ENCODE measurements around the gene SGK2. TPM values are rescaled to one million over a fixed set of nuclear protein-coding genes. Genes with fewer than 3 reads are reported as not detected.

SGK2 gene
- total and polyA plus RNA-seq, 2 donors (not counting 1 experiment from before 2014, with no cell fraction given), result 1.5 to 1.7 TPM

DNA sequence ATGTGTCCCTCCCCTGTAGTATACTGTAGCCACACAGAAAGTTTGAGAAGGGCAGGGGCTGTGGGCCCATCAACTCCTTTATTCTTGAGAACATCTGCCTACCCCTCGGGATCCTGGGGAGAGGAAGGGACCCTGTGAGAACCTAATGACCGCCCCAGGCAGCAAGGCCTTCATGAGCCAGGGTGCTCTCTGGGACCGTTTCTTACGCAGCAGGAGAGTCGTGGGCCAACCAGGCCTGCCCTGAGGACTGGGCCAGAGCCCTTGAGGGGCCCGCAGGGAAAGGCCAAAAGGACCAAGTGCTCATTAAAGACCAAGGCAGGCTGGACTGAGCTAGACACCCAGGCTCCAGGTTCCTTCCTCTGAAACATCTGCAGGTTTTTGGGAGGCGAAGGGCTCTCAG lies 5.2 kb downstream of the SGK2 start:
- ChIA-PET POLR2A (no interaction called here), CTCF (interaction anchor here (0.9 to 2.0 kb wide), 5 partner anchors 117 to 130 kb away, joined by 3 to 14 read pairs (median 4); no protein-coding TSS in a partner anchor)
- Histone ChIP-seq H3K9me3 (ENCODE audit: control extremely low read depth in 1 of 3, control insufficient read depth in 2 of 3, insufficient read depth in 1 of 3, low read length in 2 of 3) (no peaks in the 10 kb centered on the region), H3K4me3 (ENCODE audit: control extremely low read depth in 1 of 5, extremely low read depth in 1 of 5, insufficient read depth in 1 of 5, low read depth in 2 of 5, low read length in 4 of 5) (no peak overlapping the region), H3K36me3 (replicated peaks in 1 of 2; ENCODE audit: control extremely low read depth in 1 of 2, control insufficient read depth in 1 of 2, extremely low read depth in 1 of 2, insufficient read depth in 2 of 2, low read length in 1 of 2) (no peaks in the 10 kb centered on the region), H4K20me1 (ENCODE audit: control insufficient read depth, insufficient read depth, low read length, poor library complexity, severe bottlenecking) (no peaks in the 10 kb centered on the region), H3K9ac (ENCODE audit: low read length) (no peak overlapping the region), H2AFZ (ENCODE audit: insufficient read depth, low read depth, low read length, poor library complexity, severe bottlenecking) (no peak overlapping the region), H3K4me1 (ENCODE audit: control insufficient read depth in 2 of 2, insufficient read depth in 2 of 2, low read length in 2 of 2) (no peaks in the 10 kb centered on the region), H3K27ac (ENCODE audit: low read length in 2 of 2) (no peak overlapping the region), H3K79me2 (ENCODE audit: control insufficient read depth, insufficient read depth, low read length) (no peaks in the 10 kb centered on the region), H3K4me2 (replicated peaks; ENCODE audit: low read depth, low read length, poor library complexity, severe bottlenecking) (no peak overlapping the region), H3K27me3 (replicated peaks in 1 of 4; ENCODE audit: control extremely low read depth in 1 of 4, control insufficient read depth in 3 of 4, insufficient read depth in 4 of 4, low read length in 3 of 4) (no peaks in the 10 kb centered on the region)
- Mint-ChIP-seq H3K4me1 (no peaks in the 10 kb centered on the region), H3K27ac (no peak overlapping the region), H3K9me3 (ENCODE audit: insufficient read depth) (no peaks in the 10 kb centered on the region), H3K27me3 (no peaks in the 10 kb centered on the region), H3K4me3 (no peak overlapping the region)
- TF ChIP-seq, protein P1, sequence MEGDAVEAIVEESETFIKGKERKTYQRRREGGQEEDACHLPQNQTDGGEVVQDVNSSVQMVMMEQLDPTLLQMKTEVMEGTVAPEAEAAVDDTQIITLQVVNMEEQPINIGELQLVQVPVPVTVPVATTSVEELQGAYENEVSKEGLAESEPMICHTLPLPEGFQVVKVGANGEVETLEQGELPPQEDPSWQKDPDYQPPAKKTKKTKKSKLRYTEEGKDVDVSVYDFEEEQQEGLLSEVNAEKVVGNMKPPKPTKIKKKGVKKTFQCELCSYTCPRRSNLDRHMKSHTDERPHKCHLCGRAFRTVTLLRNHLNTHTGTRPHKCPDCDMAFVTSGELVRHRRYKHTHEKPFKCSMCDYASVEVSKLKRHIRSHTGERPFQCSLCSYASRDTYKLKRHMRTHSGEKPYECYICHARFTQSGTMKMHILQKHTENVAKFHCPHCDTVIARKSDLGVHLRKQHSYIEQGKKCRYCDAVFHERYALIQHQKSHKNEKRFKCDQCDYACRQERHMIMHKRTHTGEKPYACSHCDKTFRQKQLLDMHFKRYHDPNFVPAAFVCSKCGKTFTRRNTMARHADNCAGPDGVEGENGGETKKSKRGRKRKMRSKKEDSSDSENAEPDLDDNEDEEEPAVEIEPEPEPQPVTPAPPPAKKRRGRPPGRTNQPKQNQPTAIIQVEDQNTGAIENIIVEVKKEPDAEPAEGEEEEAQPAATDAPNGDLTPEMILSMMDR (IDR thresholded peaks at IDR 0.05), result no peak
- TF ChIP-seq EZH2 (IDR thresholded peaks at IDR 0.05; ENCODE audit: borderline replicate concordance, insufficient read depth, low read depth, low read length, poor library complexity, severe bottlenecking), result no peak
- 97% methylated on average over 7 of the region's 7 CpGs for WGBS (ENCODE audit: insufficient coverage)
- intact Hi-C loops (cut with micrococcal nuclease), result loop anchor here (1.0 kb wide), 1 partner anchor 127 kb away; no protein-coding TSS in a partner anchor
- ATAC-seq (ENCODE audit: low read depth), result no peak
- DNase-seq, result no peak

DNA sequence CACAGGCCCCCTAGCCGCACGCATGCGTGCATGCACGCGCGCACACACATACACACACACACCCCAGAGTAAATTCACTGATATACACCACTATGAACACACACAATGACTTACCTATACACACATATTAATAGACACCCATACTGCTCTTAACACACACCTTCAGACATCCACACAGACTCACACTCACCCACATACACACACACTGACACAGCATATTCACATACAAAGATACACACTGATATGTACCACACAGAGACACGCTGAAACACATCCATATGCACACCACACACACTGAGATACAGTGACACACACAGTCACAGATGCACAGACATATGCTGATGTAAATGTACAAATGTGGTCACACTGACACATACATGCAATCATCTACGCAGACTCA lies 5.6 kb downstream of the SGK2 start:
- Histone ChIP-seq H3K27me3 (replicated peaks in 1 of 4; ENCODE audit: control extremely low read depth in 1 of 4, control insufficient read depth in 3 of 4, insufficient read depth in 4 of 4, low read length in 3 of 4) (no peaks in the 10 kb centered on the region), H4K20me1 (ENCODE audit: control insufficient read depth, insufficient read depth, low read length, poor library complexity, severe bottlenecking) (no peaks in the 10 kb centered on the region), H3K4me1 (ENCODE audit: control insufficient read depth in 2 of 2, insufficient read depth in 2 of 2, low read length in 2 of 2) (no peaks in the 10 kb centered on the region), H3K9me3 (ENCODE audit: control extremely low read depth in 1 of 3, control insufficient read depth in 2 of 3, insufficient read depth in 1 of 3, low read length in 2 of 3) (no peaks in the 10 kb centered on the region), H3K79me2 (ENCODE audit: control insufficient read depth, insufficient read depth, low read length) (no peaks in the 10 kb centered on the region), H2AFZ (ENCODE audit: insufficient read depth, low read depth, low read length, poor library complexity, severe bottlenecking) (no peak overlapping the region), H3K4me3 (ENCODE audit: control extremely low read depth in 1 of 5, extremely low read depth in 1 of 5, insufficient read depth in 1 of 5, low read depth in 2 of 5, low read length in 4 of 5) (no peak overlapping the region), H3K4me2 (replicated peaks; ENCODE audit: low read depth, low read length, poor library complexity, severe bottlenecking) (no peak overlapping the region), H3K9ac (ENCODE audit: low read length) (no peak overlapping the region), H3K27ac (ENCODE audit: low read length in 2 of 2) (no peak overlapping the region), H3K36me3 (replicated peaks in 1 of 2; ENCODE audit: control extremely low read depth in 1 of 2, control insufficient read depth in 1 of 2, extremely low read depth in 1 of 2, insufficient read depth in 2 of 2, low read length in 1 of 2) (no peaks in the 10 kb centered on the region)
- ATAC-seq (ENCODE audit: low read depth) (no peak), DNase-seq (no peak)
- TF ChIP-seq, protein P1 (IDR thresholded peaks at IDR 0.05), result no peak
- TF ChIP-seq EZH2 (IDR thresholded peaks at IDR 0.05; ENCODE audit: borderline replicate concordance, insufficient read depth, low read depth, low read length, poor library complexity, severe bottlenecking), result no peak
- no peaks in the 10 kb centered on the region for H3K4me1 Mint-ChIP-seq
- no peak overlapping the region for H3K4me3 Mint-ChIP-seq
- no peak overlapping the region for H3K27ac Mint-ChIP-seq
- WGBS (ENCODE audit: insufficient coverage), result over 99% methylated on average over 8 of the region's 8 CpGs
- H3K27me3 Mint-ChIP-seq, result no peaks in the 10 kb centered on the region
- intact Hi-C loops (cut with micrococcal nuclease), result no loop called here
- no peaks in the 10 kb centered on the region for H3K9me3 Mint-ChIP-seq (ENCODE audit: insufficient read depth)
- CTCF ChIA-PET, result interaction anchor here (1.7 to 1.8 kb wide), 2 partner anchors 125 to 127 kb away, joined by 4 read pairs; no protein-coding TSS in a partner anchor
- POLR2A ChIA-PET, result no interaction called here
